CD4-positive, alpha-beta T cell (primary cell): ENCODE data around the gene INAVA. TPM values are rescaled to one million over a fixed set of nuclear protein-coding genes. Genes with fewer than 3 reads are reported as not detected.
"Not testable (repeated sequence)": the region's sequence is repeated elsewhere in the genome, so short reads cannot be mapped to it uniquely, and the experiment has no call there.

Source experiments
- ATAC-seq: fragments of 200-7000 bp; cut with Tn5 transposase; one replicate; pipeline ENCODE4 v1.10.0; 2022; ENCODE audit warnings: mild to moderate bottlenecking; ENCODE audit not compliant: poor library complexity
- CTCF ChIA-PET: fragments of 350-600 bp; sonication (Branson Sonifier 250); formaldehyde crosslinking; loops from one replicate; lab custom pipeline; 2021; ENCODE audit warnings: antibody characterized with exemption, inconsistent platforms; lab: Charles Lee
- POLR2A ChIA-PET: fragments of 350-600 bp; sonication (Branson Sonifier 250); formaldehyde crosslinking; loops from one replicate; lab custom pipeline; 2021; ENCODE audit warnings: antibody characterized with exemption, inconsistent platforms; lab: Charles Lee
- DNase-seq, 14 experiments: peaks; one replicate each; pipeline ENCODE4 v3.0.0-alpha.2; 2013 to 2020; ENCODE audit warnings: mixed read lengths in 2 of 14
- H3K27ac ChIP-seq, 2 donors: one replicate each; pipeline versions ENCODE4 v1.5.1 to v1.7.0; 2013; ENCODE audit warnings: low read length in 2 of 2, low read depth in 1 of 2, mild to moderate bottlenecking in 1 of 2
- H3K27me3 ChIP-seq, 2 experiments: 1 replicate in 1 of 2; 2 replicates in 1 of 2; pipeline versions ENCODE4 v1.6.1 to v1.7.0; 2013; ENCODE audit warnings: low read length in 2 of 2, control low read depth in 1 of 2, mild to moderate bottlenecking in 1 of 2, moderate library complexity in 1 of 2; ENCODE audit not compliant: insufficient read depth in 2 of 2, control insufficient read depth in 1 of 2
- H3K36me3 ChIP-seq: one replicate; pipeline ENCODE4 v1.6.1; 2013; ENCODE audit warnings: low read length, control low read depth; ENCODE audit not compliant: insufficient read depth
- H3K4me1 ChIP-seq: one replicate; pipeline ENCODE4 v1.6.1; 2013; ENCODE audit warnings: low read length, control low read depth; ENCODE audit not compliant: insufficient read depth
- H3K4me3 ChIP-seq: one replicate; pipeline ENCODE4 v1.5.1; 2013; ENCODE audit warnings: mild to moderate bottlenecking, low read length, moderate library complexity
- H3K9me3 ChIP-seq, 2 experiments: 1 replicate in 1 of 2; 2 replicates in 1 of 2; pipeline versions ENCODE4 v1.6.1 to v1.7.0; 2013; ENCODE audit warnings: low read length in 2 of 2, mild to moderate bottlenecking in 2 of 2, control low read depth in 1 of 2, moderate library complexity in 1 of 2; ENCODE audit not compliant: control insufficient read depth in 1 of 2, insufficient read depth in 1 of 2
- H3K27ac Mint-ChIP-seq: one replicate; pipeline ENCODE4 v1.8.0; 2020; ENCODE audit warnings: mixed read lengths
- H3K27me3 Mint-ChIP-seq: one replicate; pipeline ENCODE4 v1.8.0; 2021; ENCODE audit warnings: mixed read lengths
- H3K36me3 Mint-ChIP-seq: one replicate; pipeline ENCODE4 v1.8.0; 2021; ENCODE audit warnings: low read depth, mixed read lengths
- H3K4me1 Mint-ChIP-seq: one replicate; pipeline ENCODE4 v1.8.0; 2021; ENCODE audit warnings: low read depth, mixed read lengths
- H3K4me3 Mint-ChIP-seq: one replicate; pipeline ENCODE4 v1.8.0; 2020; ENCODE audit warnings: mild to moderate bottlenecking, mixed read lengths
- H3K9me3 Mint-ChIP-seq: one replicate; pipeline ENCODE4 v1.8.0; 2020; ENCODE audit warnings: mixed read lengths
- intact Hi-C, 2 experiments: fragments of 100-400 bp; cut with DNase I in 1 of 2; cut with micrococcal nuclease in 1 of 2; formaldehyde crosslinking; loops; one replicate each; pipeline versions ENCODE4 v1.15.1 to v1.9.0; 2023 to 2025; cut with DNase I, micrococcal nuclease
- total RNA-seq, 174 experiments: library from RNA in 2 of 174; stranded (reverse) in 2 of 174; gene quantifications; one replicate each; pipeline ENCODE4 v1.2.3 and lab custom pipeline; 2021 to 2026
- TF ChIP-seq, protein P1 (sequence below): fragments of 200-600 bp; IDR thresholded peaks from one replicate; pipeline ENCODE4 v1.8.0; 2022; ENCODE audit warnings: antibody characterized with exemption, mild to moderate bottlenecking

The INAVA gene
- total RNA-seq, 2 experiments from 2014 or later = 0.22 TPM; not detected in 1

DNA sequence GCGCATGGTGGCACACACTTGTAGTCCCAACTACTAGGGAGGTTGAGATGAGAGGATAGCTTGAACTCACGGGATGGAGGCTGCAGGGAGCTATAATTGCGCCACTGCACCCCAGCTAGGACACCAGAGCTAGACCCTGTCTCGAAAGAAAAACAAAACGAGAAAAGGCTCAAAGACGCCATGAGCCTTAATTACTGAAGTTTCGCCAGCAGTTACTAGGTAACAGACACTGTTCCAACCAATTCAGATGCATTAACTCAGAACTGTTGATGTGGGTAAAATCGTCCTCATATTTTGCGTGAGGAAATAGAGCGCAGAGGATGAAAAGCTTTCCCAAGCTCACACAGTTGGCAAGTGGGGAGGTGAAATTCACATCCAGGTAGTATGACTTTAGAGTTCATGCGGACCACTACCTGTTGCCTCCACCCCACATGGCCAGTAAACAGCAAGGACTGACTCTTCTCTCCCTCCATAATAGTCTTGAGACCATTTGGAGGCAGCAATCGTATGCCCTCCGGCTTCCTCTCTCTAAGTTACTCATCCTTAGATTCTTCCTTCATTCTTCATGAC, 40.1 kb downstream of the INAVA start:
- CTCF ChIA-PET = no interaction called here

DNA sequence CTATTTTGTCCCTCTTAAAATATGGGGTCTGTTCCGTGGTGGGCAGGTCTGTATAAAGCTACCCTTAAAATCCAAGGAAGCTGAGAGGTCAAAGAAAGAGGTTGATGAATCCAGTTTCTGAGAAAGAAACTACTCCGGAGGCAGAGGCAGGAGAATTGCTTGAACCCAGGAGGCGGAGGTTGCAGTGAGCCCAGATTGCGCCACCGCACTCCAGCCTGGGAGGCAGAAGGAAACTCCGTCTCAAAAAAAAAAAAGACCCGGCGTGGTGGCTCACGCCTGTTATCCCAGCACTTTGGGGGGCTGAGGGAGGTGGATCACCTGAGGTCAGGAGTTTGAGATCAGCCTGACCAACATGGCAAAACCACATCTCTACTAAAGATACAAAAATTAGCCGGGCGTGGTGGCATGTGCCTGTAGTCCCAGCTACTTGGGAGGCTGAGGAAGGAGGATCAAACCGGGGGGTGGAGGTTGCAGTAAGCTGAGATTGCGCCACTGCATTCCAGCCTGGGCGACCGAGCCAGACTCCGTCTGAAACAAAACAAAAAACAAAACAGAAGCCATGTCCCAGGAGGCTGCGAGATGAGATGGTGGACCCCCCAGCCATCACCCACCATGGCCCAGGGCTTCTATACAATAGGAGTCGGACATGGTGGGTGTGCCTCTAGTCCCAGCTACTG, 40.7 kb downstream of the INAVA start:
- intact Hi-C loops, H3K4me3 Mint-ChIP-seq, H3K4me1 ChIP-seq, H3K36me3 ChIP-seq, H3K27me3 Mint-ChIP-seq, CTCF ChIA-PET, H3K27ac Mint-ChIP-seq, H3K4me3 ChIP-seq, H3K36me3 Mint-ChIP-seq, H3K9me3 ChIP-seq, H3K27me3 ChIP-seq, ATAC-seq, H3K9me3 Mint-ChIP-seq, H3K4me1 Mint-ChIP-seq, H3K27ac ChIP-seq, POLR2A ChIA-PET, DNase-seq: not testable (repeated sequence)

More for the DNA sequence above, 40.1 kb downstream of the INAVA start:
- Mint-ChIP-seq H3K27ac (no peak overlapping the region), H3K4me3 (no peak overlapping the region), H3K36me3 (no peaks in the 10 kb centered on the region), H3K4me1 (peaks cover 5% of the 10 kb centered on the region), H3K9me3 (no peaks in the 10 kb centered on the region), H3K27me3 (no peaks in the 10 kb centered on the region)
- TF ChIP-seq, protein P1, sequence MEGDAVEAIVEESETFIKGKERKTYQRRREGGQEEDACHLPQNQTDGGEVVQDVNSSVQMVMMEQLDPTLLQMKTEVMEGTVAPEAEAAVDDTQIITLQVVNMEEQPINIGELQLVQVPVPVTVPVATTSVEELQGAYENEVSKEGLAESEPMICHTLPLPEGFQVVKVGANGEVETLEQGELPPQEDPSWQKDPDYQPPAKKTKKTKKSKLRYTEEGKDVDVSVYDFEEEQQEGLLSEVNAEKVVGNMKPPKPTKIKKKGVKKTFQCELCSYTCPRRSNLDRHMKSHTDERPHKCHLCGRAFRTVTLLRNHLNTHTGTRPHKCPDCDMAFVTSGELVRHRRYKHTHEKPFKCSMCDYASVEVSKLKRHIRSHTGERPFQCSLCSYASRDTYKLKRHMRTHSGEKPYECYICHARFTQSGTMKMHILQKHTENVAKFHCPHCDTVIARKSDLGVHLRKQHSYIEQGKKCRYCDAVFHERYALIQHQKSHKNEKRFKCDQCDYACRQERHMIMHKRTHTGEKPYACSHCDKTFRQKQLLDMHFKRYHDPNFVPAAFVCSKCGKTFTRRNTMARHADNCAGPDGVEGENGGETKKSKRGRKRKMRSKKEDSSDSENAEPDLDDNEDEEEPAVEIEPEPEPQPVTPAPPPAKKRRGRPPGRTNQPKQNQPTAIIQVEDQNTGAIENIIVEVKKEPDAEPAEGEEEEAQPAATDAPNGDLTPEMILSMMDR = no peak
- Histone ChIP-seq H3K4me3 (no peak overlapping the region), H3K36me3 (no peaks in the 10 kb centered on the region), H3K4me1 (peaks cover 8% of the 10 kb centered on the region), H3K27me3 (no peaks in the 10 kb centered on the region), H3K27ac (no peak overlapping the region), H3K9me3 (no peaks in the 10 kb centered on the region)
- POLR2A ChIA-PET = no interaction called here
- no peak for DNase-seq
- no peak for ATAC-seq
- intact Hi-C loops = no loop called here

DNA sequence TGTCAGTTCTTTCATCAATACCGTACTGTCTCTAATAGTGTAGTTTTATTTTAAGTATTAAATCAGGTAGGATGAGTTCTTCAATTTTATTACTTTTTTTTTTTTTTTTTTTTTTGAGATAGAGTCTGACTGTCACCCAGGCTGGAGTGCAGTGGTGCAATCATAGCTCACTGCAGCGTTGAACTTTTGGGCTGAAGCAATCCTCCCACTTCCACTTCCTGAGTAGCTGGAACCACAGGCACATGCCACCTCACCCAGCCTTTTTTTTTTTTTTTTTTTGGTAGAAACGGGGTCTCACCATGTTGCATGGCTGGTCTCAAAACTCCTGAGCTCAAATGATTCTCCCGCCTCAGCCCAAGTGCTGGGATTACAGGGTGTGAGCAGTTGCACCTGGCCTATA, 44.3 kb downstream of the INAVA start:
- intact Hi-C loops = no loop called here
- DNase-seq = peak in 4 of 14 experiments; percentile 11 to 49 (median 34)
- POLR2A ChIA-PET = no interaction called here
- H3K27me3 ChIP-seq = no peaks in the 10 kb centered on the region
- no peak overlapping the region for H3K4me3 Mint-ChIP-seq
- peaks cover 9% of the 10 kb centered on the region for H3K9me3 Mint-ChIP-seq
- H3K4me1 Mint-ChIP-seq = peaks cover 5% of the 10 kb centered on the region
- H3K36me3 ChIP-seq = no peaks in the 10 kb centered on the region
- H3K27ac Mint-ChIP-seq = no peak overlapping the region
- no peak overlapping the region for H3K4me3 ChIP-seq
- CTCF ChIA-PET = interaction anchor here (0.7 kb wide), 1 partner anchor 9 kb away, joined by 3 read pairs; no protein-coding TSS in a partner anchor
- TF ChIP-seq, protein P1 = no peak
- no peaks in the 10 kb centered on the region for H3K27me3 Mint-ChIP-seq
- ATAC-seq = peak; percentile 55
- peaks cover 8% of the 10 kb centered on the region for H3K36me3 Mint-ChIP-seq
- peaks cover 0 to 3% of the 10 kb centered on the region in 2 experiments for H3K9me3 ChIP-seq
- H3K4me1 ChIP-seq = peaks cover 8% of the 10 kb centered on the region
- H3K27ac ChIP-seq = no peak overlapping the region
